Measurements from ENCODE around the gene RFNG. TPM values are rescaled to one million over a fixed set of nuclear protein-coding genes. Genes with fewer than 3 reads are reported as not detected.

RFNG gene
- total RNA-seq, 6 experiments from 2014 or later: 37.6 to 48.5 (median 40.1) TPM

- TF ChIP-seq, protein P1, sequence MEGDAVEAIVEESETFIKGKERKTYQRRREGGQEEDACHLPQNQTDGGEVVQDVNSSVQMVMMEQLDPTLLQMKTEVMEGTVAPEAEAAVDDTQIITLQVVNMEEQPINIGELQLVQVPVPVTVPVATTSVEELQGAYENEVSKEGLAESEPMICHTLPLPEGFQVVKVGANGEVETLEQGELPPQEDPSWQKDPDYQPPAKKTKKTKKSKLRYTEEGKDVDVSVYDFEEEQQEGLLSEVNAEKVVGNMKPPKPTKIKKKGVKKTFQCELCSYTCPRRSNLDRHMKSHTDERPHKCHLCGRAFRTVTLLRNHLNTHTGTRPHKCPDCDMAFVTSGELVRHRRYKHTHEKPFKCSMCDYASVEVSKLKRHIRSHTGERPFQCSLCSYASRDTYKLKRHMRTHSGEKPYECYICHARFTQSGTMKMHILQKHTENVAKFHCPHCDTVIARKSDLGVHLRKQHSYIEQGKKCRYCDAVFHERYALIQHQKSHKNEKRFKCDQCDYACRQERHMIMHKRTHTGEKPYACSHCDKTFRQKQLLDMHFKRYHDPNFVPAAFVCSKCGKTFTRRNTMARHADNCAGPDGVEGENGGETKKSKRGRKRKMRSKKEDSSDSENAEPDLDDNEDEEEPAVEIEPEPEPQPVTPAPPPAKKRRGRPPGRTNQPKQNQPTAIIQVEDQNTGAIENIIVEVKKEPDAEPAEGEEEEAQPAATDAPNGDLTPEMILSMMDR (IDR thresholded peaks at IDR 0.05): no peak
- H3K27ac Mint-ChIP-seq: no peak overlapping the region
- H3K4me1 Mint-ChIP-seq (ENCODE audit: low read depth): no peaks in the 10 kb centered on the region
- H3K4me3 Mint-ChIP-seq: no peak overlapping the region
- no peaks in the 10 kb centered on the region for H3K9me3 Mint-ChIP-seq
- DNase-seq: no peak
- no peaks in the 10 kb centered on the region for H3K27me3 Mint-ChIP-seq (ENCODE audit: insufficient read depth)
- no peaks in the 10 kb centered on the region for H3K36me3 Mint-ChIP-seq (ENCODE audit: low read depth)
Measured at GRCh38 chr17:82094931-82095776, 43.5 kb upstream of the RFNG start.

- DNase-seq: no peak
- H3K4me3 Mint-ChIP-seq: no peak overlapping the region
- H3K9me3 Mint-ChIP-seq: no peaks in the 10 kb centered on the region
- H3K27ac Mint-ChIP-seq: no peak overlapping the region
- no peaks in the 10 kb centered on the region for H3K27me3 Mint-ChIP-seq (ENCODE audit: insufficient read depth)
- H3K36me3 Mint-ChIP-seq (ENCODE audit: low read depth): no peaks in the 10 kb centered on the region
- no peaks in the 10 kb centered on the region for H3K4me1 Mint-ChIP-seq (ENCODE audit: low read depth)
- TF ChIP-seq, protein P1 (IDR thresholded peaks at IDR 0.05): no peak
Measured at GRCh38 chr17:82092995-82093751, 41.6 kb upstream of the RFNG start.

- Mint-ChIP-seq H3K36me3 (ENCODE audit: low read depth) (no peaks in the 10 kb centered on the region), H3K4me3 (no peak overlapping the region), H3K4me1 (ENCODE audit: low read depth) (no peaks in the 10 kb centered on the region), H3K27ac (no peak overlapping the region), H3K9me3 (no peaks in the 10 kb centered on the region), H3K27me3 (ENCODE audit: insufficient read depth) (no peaks in the 10 kb centered on the region)
- TF ChIP-seq, protein P1 (IDR thresholded peaks at IDR 0.05): no peak
- DNase-seq: no peak
Measured at GRCh38 chr17:82092628-82092994, 41.0 kb upstream of the RFNG start.

DNA sequence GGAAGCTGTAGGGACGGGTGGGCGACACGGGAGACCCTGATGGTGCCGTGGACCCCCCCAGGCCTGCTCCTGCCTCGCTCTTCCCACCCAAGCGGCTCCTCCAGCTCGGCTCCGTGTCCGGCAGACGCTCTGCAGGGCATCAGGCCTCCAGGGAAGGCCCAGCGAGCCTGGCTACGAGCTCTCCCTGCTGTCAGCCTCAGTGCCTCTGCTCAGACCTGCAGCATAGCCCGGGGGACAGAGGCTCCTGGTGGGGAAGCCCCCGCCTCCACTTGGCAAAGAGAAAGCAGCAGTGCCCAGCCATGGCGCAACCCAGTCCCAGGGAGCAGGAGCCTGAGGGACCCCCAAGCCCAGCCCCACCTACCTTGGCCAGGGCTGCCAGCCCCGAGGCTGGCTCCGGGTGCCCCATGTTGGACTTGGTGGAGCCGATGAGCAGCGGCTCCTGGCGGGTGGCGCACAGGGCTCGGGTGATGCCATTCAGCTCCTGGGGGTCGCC, 40.5 kb upstream of the RFNG start:
- no peak for DNase-seq
- H3K27me3 Mint-ChIP-seq (ENCODE audit: insufficient read depth): no peaks in the 10 kb centered on the region
- H3K4me1 Mint-ChIP-seq (ENCODE audit: low read depth): no peaks in the 10 kb centered on the region
- H3K36me3 Mint-ChIP-seq (ENCODE audit: low read depth): no peaks in the 10 kb centered on the region
- no peak overlapping the region for H3K27ac Mint-ChIP-seq
- H3K4me3 Mint-ChIP-seq: no peak overlapping the region
- TF ChIP-seq, protein P1 (IDR thresholded peaks at IDR 0.05): no peak
- H3K9me3 Mint-ChIP-seq: no peaks in the 10 kb centered on the region

- Mint-ChIP-seq H3K9me3 (no peaks in the 10 kb centered on the region), H3K27ac (no peak overlapping the region), H3K36me3 (ENCODE audit: low read depth) (no peaks in the 10 kb centered on the region), H3K4me3 (no peak overlapping the region), H3K27me3 (ENCODE audit: insufficient read depth) (no peaks in the 10 kb centered on the region), H3K4me1 (ENCODE audit: low read depth) (no peaks in the 10 kb centered on the region)
- TF ChIP-seq, protein P1 (IDR thresholded peaks at IDR 0.05): no peak
- no peak for DNase-seq
Measured at GRCh38 chr17:82091264-82092066, 39.9 kb upstream of the RFNG start.
